Measurements from ENCODE around the gene VWA5B2.

GRCh38 chr3:184248454-184249411 lies 19.3 kb downstream of the VWA5B2 start, which contains the start of gene ALG3:
- TF ChIP-seq CTCF (IDR thresholded peaks at IDR 0.05; ENCODE audit: low read depth, low read length) (no peak), EZH2phosphoT487 (IDR thresholded peaks at IDR 0.05; ENCODE audit: low read depth) (no peak)
